ENCODE results near the gene PIGL.
"Not testable (repeated sequence)": the region's sequence is repeated elsewhere in the genome, so short reads cannot be mapped to it uniquely, and the experiment has no call there.

DNA sequence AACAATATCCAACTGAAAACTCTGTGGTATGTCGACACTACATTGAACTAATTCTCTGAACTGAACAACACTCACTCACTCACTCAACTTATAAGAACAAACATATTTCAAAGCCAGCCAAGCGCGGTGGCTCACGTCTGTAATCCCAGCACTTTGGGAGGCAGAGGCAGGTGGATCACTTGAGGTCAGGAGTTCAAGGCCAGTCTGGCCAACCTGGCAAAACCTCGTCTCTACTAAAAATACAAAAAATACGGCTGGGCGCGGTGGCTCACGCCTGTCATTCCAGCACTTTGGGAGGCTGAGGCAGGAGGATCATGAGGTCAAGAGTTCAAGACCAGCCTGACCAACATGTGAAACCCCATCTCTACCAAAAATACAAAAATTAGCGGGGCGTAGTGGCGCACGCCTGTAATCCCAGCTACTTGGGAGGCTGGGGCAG is 15.3 kb upstream of the PIGL start:
- not testable (repeated sequence) for TF ChIP-seq POLR2AphosphoS5, POLR2A (IDR thresholded peaks at IDR 0.05; ENCODE audit: low read depth, low read length)
